Liver (tissue), 3 donors: ENCODE data around the gene DGKB.

Experiments
- CTCF ChIP-seq: fragments of 150-350 bp; IDR thresholded peaks from 2 replicates; pipeline ENCODE4 v1.5.1; 2017; ENCODE audit warnings: improper control_type of control experiment, low read depth, low read length; ENCODE audit not compliant: missing input control
- GABPA ChIP-seq, 2 donors: IDR thresholded peaks in 1 of 2; conservative IDR thresholded peaks in 1 of 2; 2 replicates each; pipeline ENCODE4 v1.6.1; 2016; ENCODE audit warnings: antibody characterized with exemption in 2 of 2, mild to moderate bottlenecking in 1 of 2, moderate library complexity in 1 of 2
- JUND ChIP-seq, 2 donors: IDR thresholded peaks; 2 replicates each; pipeline ENCODE4 v1.6.1; 2016; ENCODE audit warnings: antibody characterized with exemption in 2 of 2
- MAX ChIP-seq: IDR thresholded peaks from 2 replicates; pipeline ENCODE4 v1.6.1; 2016; ENCODE audit warnings: antibody characterized with exemption
- donor health status: healthy.
- donor health status: healthy.

- TF ChIP-seq CTCF (no peak), JUND (IDR thresholded peaks at IDR 0.05) (no peak), MAX (no peak), GABPA (IDR thresholded peaks at IDR 0.05 in 1 of 2, conservative IDR thresholded peaks at IDR 0.05 in 1 of 2) (no peak)
These were observed 706.0 kb downstream of the DGKB start for GRCh38 chr7:14196555-14196954.
